GM10266 (cell line): ENCODE results near the gene THAP5.

Experiments
- DNase-seq: peaks from one replicate; pipeline ENCODE4 v3.0.0; 2012; ENCODE audit errors: extremely low spot score
- CTCF ChIP-seq: IDR thresholded peaks from 2 replicates; pipeline ENCODE4 v1.5.1; 2012; ENCODE audit warnings: mild to moderate bottlenecking, low read depth; ENCODE audit not compliant: control insufficient read depth, insufficient read depth; ENCODE audit errors: missing control alignments

The THAP5 gene

GRCh38 chr7:108515630-108516029, 53.9 kb downstream of the THAP5 start:
- no peak for DNase-seq
- TF ChIP-seq CTCF = no peak

GRCh38 chr7:108515013-108515412, 54.5 kb downstream of the THAP5 start:
- no peak for DNase-seq
- no peak for TF ChIP-seq CTCF
